PFSK-1 (cell line): ENCODE results near the gene MFRP.

Source experiments
- POLR2AphosphoS5 ChIP-seq: IDR thresholded peaks from 2 replicates; pipeline ENCODE4 v1.6.1; 2012; ENCODE audit warnings: low read depth, mild to moderate bottlenecking, control low read depth, low read length, moderate library complexity
- SIN3A ChIP-seq: IDR thresholded peaks from 2 replicates; pipeline ENCODE4 v1.6.1; 2012; ENCODE audit warnings: mild to moderate bottlenecking, low read length, moderate library complexity, borderline replicate concordance; ENCODE audit not compliant: insufficient read depth
- TF ChIP-seq, protein P1 (sequence below), 2 experiments: IDR thresholded peaks; 2 replicates each; pipeline versions ENCODE4 v1.6.1 to v1.8.0; 2011 to 2012; ENCODE audit warnings: low read depth in 2 of 2, low read length in 2 of 2, control low read depth in 1 of 2, inconsistent platforms in 1 of 2, mild to moderate bottlenecking in 1 of 2, moderate library complexity in 1 of 2; ENCODE audit not compliant: insufficient read depth in 1 of 2

DNA sequence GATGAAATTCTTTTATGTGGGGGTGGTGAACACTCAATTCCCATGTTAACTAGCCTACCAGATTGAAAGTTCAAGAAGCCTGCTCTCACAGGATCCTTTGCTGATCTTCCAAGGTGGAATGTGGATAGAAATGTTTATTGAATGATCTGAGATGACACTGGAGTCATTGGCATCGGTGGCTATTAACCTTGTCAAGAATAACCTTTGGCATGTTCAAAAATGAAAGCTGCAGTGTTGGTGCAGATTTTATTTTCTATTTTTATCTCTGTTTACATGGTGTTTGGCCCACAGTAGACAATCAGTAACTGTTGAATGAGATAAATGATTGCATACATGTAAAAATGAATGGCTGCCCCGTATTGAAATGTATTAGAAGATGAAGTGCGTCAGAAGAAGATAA, 48.6 kb downstream of the MFRP start:
- TF ChIP-seq POLR2AphosphoS5 (no peak), SIN3A (no peak)
- TF ChIP-seq, protein P1, sequence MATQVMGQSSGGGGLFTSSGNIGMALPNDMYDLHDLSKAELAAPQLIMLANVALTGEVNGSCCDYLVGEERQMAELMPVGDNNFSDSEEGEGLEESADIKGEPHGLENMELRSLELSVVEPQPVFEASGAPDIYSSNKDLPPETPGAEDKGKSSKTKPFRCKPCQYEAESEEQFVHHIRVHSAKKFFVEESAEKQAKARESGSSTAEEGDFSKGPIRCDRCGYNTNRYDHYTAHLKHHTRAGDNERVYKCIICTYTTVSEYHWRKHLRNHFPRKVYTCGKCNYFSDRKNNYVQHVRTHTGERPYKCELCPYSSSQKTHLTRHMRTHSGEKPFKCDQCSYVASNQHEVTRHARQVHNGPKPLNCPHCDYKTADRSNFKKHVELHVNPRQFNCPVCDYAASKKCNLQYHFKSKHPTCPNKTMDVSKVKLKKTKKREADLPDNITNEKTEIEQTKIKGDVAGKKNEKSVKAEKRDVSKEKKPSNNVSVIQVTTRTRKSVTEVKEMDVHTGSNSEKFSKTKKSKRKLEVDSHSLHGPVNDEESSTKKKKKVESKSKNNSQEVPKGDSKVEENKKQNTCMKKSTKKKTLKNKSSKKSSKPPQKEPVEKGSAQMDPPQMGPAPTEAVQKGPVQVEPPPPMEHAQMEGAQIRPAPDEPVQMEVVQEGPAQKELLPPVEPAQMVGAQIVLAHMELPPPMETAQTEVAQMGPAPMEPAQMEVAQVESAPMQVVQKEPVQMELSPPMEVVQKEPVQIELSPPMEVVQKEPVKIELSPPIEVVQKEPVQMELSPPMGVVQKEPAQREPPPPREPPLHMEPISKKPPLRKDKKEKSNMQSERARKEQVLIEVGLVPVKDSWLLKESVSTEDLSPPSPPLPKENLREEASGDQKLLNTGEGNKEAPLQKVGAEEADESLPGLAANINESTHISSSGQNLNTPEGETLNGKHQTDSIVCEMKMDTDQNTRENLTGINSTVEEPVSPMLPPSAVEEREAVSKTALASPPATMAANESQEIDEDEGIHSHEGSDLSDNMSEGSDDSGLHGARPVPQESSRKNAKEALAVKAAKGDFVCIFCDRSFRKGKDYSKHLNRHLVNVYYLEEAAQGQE (IDR thresholded peaks at IDR 0.05; ENCODE audit: insufficient read depth in 1 of 2, low read depth in 2 of 2, low read length in 2 of 2) = no peak
